Ascending aorta (tissue), 2 donors: ENCODE measurements around the gene MMP20. TPM values are rescaled to one million over a fixed set of nuclear protein-coding genes. Genes with fewer than 3 reads are reported as not detected.

Experiments used
- DNase-seq, 2 donors: peaks; one replicate each; pipeline ENCODE4 v3.0.0-alpha.2; 2019; ENCODE audit warnings: low spot score in 2 of 2
- H3K27ac ChIP-seq, 2 donors: fragments of 200-600 bp; sonication (generic); one replicate each; pipeline ENCODE4 v1.5.1; 2016 to 2017; ENCODE audit warnings: mild to moderate bottlenecking in 1 of 2
- H3K27me3 ChIP-seq: fragments of 200-600 bp; sonication (generic); one replicate; pipeline ENCODE4 v1.5.1; 2017
- H3K36me3 ChIP-seq, 2 donors: fragments of 200-600 bp; sonication (generic); one replicate each; pipeline ENCODE4 v1.5.1; 2016
- H3K4me1 ChIP-seq, 2 donors: fragments of 200-600 bp; sonication (generic); one replicate each; pipeline ENCODE4 v1.5.1; 2016 to 2017; ENCODE audit warnings: mild to moderate bottlenecking in 1 of 2
- H3K4me3 ChIP-seq, 2 donors: fragments of 200-600 bp; sonication (generic); one replicate each; pipeline ENCODE4 v1.5.1; 2016 to 2017; ENCODE audit warnings: mild to moderate bottlenecking in 1 of 2
- H3K9me3 ChIP-seq, 2 donors: fragments of 200-600 bp; sonication (generic); one replicate each; pipeline ENCODE4 v1.5.1; 2016
- intact Hi-C: fragments of 100-400 bp; cut with DNase I; formaldehyde crosslinking; loops from one replicate; pipeline ENCODE4 v1.15.1; 2023
- total RNA-seq: library from RNA; depleted of rRNA; stranded (reverse); fragments of >200 nt; gene quantifications from one replicate; pipeline ENCODE4 v1.1.0, GENCODE V29; 2016
- TF ChIP-seq, protein P1 (sequence below), 3 experiments: fragments of 200-600 bp in 2 of 3; fragments of 450-650 bp in 1 of 3; sonication (generic) in 2 of 3; IDR thresholded peaks; one replicate each; pipeline ENCODE4 v1.5.1; 2016 to 2019; ENCODE audit warnings: antibody characterized with exemption in 3 of 3, mild to moderate bottlenecking in 1 of 3, moderate library complexity in 1 of 3

The MMP20 gene
- total RNA-seq, 1 donor from 2014 or later, result not detected

DNA sequence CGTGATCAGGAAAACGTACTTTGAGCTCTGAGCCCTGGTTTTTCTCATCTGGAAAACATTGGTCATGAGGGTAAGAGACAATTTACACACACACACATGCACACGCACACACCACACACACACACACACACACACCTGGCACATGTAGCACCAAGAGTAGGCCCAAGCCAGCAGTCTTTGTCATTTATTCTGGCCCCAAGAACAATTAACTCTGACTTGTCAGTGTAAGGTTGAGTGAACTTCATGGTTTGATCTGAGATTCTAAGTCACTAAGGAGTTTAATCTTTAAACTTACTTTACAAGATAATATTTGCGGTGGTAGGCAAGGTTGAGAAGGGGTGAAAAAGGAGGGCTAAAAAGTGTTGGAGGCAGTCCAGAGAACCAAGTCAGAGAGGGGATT is 44.1 kb downstream of the MMP20 start:
- DNase-seq, result no peak
- no peaks in the 10 kb centered on the region for H3K27me3 ChIP-seq
- no peaks in the 10 kb centered on the region for H3K9me3 ChIP-seq
- no peak overlapping the region for H3K4me3 ChIP-seq
- H3K4me1 ChIP-seq, result no peaks in the 10 kb centered on the region
- TF ChIP-seq, protein P1, sequence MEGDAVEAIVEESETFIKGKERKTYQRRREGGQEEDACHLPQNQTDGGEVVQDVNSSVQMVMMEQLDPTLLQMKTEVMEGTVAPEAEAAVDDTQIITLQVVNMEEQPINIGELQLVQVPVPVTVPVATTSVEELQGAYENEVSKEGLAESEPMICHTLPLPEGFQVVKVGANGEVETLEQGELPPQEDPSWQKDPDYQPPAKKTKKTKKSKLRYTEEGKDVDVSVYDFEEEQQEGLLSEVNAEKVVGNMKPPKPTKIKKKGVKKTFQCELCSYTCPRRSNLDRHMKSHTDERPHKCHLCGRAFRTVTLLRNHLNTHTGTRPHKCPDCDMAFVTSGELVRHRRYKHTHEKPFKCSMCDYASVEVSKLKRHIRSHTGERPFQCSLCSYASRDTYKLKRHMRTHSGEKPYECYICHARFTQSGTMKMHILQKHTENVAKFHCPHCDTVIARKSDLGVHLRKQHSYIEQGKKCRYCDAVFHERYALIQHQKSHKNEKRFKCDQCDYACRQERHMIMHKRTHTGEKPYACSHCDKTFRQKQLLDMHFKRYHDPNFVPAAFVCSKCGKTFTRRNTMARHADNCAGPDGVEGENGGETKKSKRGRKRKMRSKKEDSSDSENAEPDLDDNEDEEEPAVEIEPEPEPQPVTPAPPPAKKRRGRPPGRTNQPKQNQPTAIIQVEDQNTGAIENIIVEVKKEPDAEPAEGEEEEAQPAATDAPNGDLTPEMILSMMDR (IDR thresholded peaks at IDR 0.05), result no peak
- no peaks in the 10 kb centered on the region for H3K36me3 ChIP-seq
- H3K27ac ChIP-seq, result no peak overlapping the region
- intact Hi-C loops, result no loop called here

DNA sequence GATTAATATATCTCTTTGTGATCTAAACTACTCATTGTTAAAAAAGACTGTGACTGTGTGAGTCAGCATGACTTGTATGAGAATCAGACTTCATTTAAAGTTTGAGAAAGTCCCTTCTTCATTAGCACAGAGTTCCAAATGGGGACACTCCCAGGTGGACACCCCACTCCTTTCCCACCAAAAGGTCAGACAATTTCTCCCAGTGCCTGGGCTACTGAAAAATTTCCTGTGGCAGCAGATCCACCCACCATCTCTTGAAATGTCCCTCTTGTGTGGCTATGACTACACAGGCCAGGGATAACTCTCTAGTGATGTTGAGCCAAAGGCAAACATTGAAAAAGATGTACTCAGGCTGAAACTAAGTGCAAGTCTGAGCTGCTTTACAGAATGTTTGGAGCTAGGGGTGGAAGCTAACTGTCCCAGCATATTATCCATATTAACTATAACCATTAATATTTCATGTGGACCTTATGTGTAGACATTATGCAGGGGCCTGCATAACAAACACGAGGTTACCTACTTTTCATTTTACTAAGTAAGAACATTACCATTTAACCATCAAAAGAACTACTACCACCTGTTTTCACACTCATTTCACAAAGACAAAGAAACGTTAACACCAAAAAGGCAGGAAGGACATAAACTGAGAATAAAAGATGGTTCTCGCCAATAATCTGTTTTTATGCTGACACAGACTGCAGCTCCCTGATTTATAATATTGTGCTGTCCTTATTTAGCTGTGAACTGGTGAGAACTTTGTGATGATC is 44.8 kb downstream of the MMP20 start:
- H3K36me3 ChIP-seq, result no peaks in the 10 kb centered on the region
- no peaks in the 10 kb centered on the region for H3K4me1 ChIP-seq
- intact Hi-C loops, result no loop called here
- H3K4me3 ChIP-seq, result no peak overlapping the region
- TF ChIP-seq, protein P1 (IDR thresholded peaks at IDR 0.05), result no peak
- H3K9me3 ChIP-seq, result no peaks in the 10 kb centered on the region
- DNase-seq, result no peak
- H3K27me3 ChIP-seq, result no peaks in the 10 kb centered on the region
- no peak overlapping the region for H3K27ac ChIP-seq

DNA sequence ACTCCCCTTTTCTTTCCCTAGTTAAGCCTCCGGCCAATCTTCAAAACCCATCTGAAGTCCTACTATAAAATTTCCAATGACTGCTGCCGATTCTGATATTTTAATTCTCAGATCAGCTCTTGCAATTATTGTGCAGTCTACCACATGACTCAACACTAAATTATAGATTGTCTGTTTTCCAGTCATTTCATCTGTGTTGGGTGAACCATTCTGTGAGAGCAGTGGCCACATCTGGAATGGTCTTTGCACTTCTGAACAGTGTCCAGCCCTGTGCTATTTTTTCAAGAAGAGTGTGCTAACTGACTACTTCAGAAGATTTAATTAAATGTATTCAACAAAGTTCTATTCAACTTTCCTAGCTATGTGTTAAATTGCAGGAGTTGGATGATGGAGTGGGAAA is 47.4 kb downstream of the MMP20 start:
- TF ChIP-seq, protein P1 (IDR thresholded peaks at IDR 0.05), result no peak
- no peak for DNase-seq
- no peaks in the 10 kb centered on the region for H3K27me3 ChIP-seq
- H3K4me1 ChIP-seq, result no peaks in the 10 kb centered on the region
- intact Hi-C loops, result no loop called here
- no peak overlapping the region for H3K27ac ChIP-seq
- no peaks in the 10 kb centered on the region for H3K9me3 ChIP-seq
- no peaks in the 10 kb centered on the region for H3K36me3 ChIP-seq
- no peak overlapping the region for H3K4me3 ChIP-seq

DNA sequence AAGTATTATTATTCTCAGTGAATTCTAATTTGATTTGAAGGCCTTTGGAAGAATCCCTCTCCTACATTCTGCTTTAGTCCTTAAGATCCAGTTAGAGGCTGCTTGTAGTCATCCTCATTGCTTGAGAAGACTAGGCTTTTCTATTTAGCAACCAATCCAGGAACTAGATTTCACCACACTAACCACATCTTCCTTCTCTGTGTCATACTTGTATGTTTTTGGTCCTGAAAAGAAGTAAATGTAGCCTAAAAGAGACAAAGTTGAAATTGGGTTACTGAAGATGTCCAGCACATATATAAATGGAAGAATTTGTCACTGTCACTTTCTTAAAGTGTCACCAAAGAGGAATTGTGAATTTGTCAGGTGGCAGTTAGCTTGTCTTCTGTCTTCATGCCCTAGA is 48.0 kb downstream of the MMP20 start:
- H3K27ac ChIP-seq, result no peak overlapping the region
- TF ChIP-seq, protein P1 (IDR thresholded peaks at IDR 0.05), result no peak
- no peaks in the 10 kb centered on the region for H3K4me1 ChIP-seq
- H3K27me3 ChIP-seq, result no peaks in the 10 kb centered on the region
- no peaks in the 10 kb centered on the region for H3K36me3 ChIP-seq
- H3K4me3 ChIP-seq, result no peak overlapping the region
- intact Hi-C loops, result no loop called here
- no peaks in the 10 kb centered on the region for H3K9me3 ChIP-seq
- no peak for DNase-seq

DNA sequence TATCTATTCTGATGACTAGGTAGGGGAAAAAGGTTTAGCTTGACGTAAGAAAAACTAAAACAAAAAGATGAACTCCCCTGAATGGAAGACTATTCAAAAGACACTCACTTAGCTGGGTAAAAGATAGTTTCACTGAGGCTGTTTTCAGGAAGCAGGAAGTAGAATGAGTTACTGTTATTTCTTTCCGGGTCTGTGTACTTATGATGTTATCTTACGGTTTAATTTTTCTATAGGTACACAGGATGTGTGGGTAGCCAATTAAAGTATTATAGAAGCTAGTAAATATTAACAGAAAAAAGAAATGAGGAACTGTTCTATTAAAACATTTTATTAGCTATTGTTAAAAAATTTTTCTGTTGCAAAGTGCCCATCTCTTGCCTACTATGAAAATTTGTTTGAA is 48.8 kb downstream of the MMP20 start:
- Histone ChIP-seq H3K27ac (no peak overlapping the region), H3K9me3 (no peaks in the 10 kb centered on the region), H3K4me3 (no peak overlapping the region), H3K27me3 (no peaks in the 10 kb centered on the region), H3K4me1 (no peaks in the 10 kb centered on the region), H3K36me3 (no peaks in the 10 kb centered on the region)
- intact Hi-C loops, result no loop called here
- no peak for DNase-seq
- TF ChIP-seq, protein P1 (IDR thresholded peaks at IDR 0.05), result no peak
